Endothelial cell of umbilical vein (primary cell): ENCODE data around the gene NEK6. TPM values are rescaled to one million over a fixed set of nuclear protein-coding genes. Genes with fewer than 3 reads are reported as not detected.

Source experiments
- BruUV-seq: library from RNA; stranded (reverse); fragments of 400-500 nt; replicated peaks from 2 replicates; lab custom pipeline; 2021; lab: Mats Ljungman, UMichigan
- CTCF ChIA-PET: fragments of 300-600, 350-600 bp; sonication (Branson Sonifier 250); formaldehyde crosslinking; loops from one replicate; lab custom pipeline; 2021; ENCODE audit warnings: antibody characterized with exemption, inconsistent platforms; lab: Charles Lee
- POLR2A ChIA-PET: fragments of 300-600, 350-600 bp; sonication (Branson Sonifier 250); formaldehyde crosslinking; loops from one replicate; lab custom pipeline; 2021; ENCODE audit warnings: antibody characterized with exemption, inconsistent platforms; lab: Charles Lee
- DNase-seq: peaks from one replicate; pipeline ENCODE4 v3.0.0-alpha.2; 2011; ENCODE audit warnings: low read depth, low spot score
- FAIRE-seq: peaks from 2 replicates; lab custom pipeline; 2011; peaks lifted over from hg19 to GRCh38; lab: Jason Lieb, UNC
- H2AFZ ChIP-seq: 2 replicates; pipeline ENCODE4 v1.6.0; 2012; ENCODE audit warnings: low read depth, low read length, control low read depth, inconsistent platforms
- H3K27ac ChIP-seq: 2 replicates; pipeline ENCODE4 v1.5.1; 2011; ENCODE audit warnings: low read depth, mild to moderate bottlenecking, control low read depth, low read length, moderate library complexity; ENCODE audit not compliant: insufficient read depth
- H3K27me3 ChIP-seq, 2 experiments: 2 replicates each; pipeline versions ENCODE4 v1.6.0 to v1.6.1; 2011; ENCODE audit warnings: low read length in 2 of 2, mixed read lengths in 1 of 2; ENCODE audit not compliant: control insufficient read depth in 2 of 2, insufficient read depth in 2 of 2
- H3K36me3 ChIP-seq, 2 experiments: 2 replicates in 1 of 2; 3 replicates in 1 of 2; pipeline ENCODE4 v1.5.1; 2011; ENCODE audit warnings: low read length in 2 of 2, mild to moderate bottlenecking in 1 of 2, moderate library complexity in 1 of 2; ENCODE audit not compliant: control insufficient read depth in 2 of 2, insufficient read depth in 2 of 2; ENCODE audit errors: extremely low read depth in 1 of 2
- H3K4me1 ChIP-seq: 3 replicates; pipeline ENCODE4 v1.5.1; 2011; ENCODE audit warnings: mild to moderate bottlenecking, low read length; ENCODE audit not compliant: control insufficient read depth, insufficient read depth; ENCODE audit errors: extremely low read depth
- H3K4me2 ChIP-seq: 2 replicates; pipeline ENCODE4 v1.6.1; 2011; ENCODE audit warnings: low read length, control low read depth, mixed read lengths; ENCODE audit not compliant: insufficient read depth
- H3K4me3 ChIP-seq, 3 experiments: fragments of 200-600 bp in 1 of 3; sonication (generic), shearing (Covaris generic) in 1 of 3; replicated peaks in 1 of 3; 2 replicates each; pipeline ENCODE4 v1.5.1; 2011 to 2016; ENCODE audit warnings: control low read depth in 3 of 3, low read length in 3 of 3, mild to moderate bottlenecking in 2 of 3, inconsistent platforms in 1 of 3, low read depth in 1 of 3, moderate library complexity in 1 of 3; ENCODE audit not compliant: insufficient read depth in 1 of 3
- H3K79me2 ChIP-seq: 2 replicates; pipeline ENCODE4 v1.6.0; 2012; ENCODE audit warnings: low read length, inconsistent platforms; ENCODE audit not compliant: control insufficient read depth, insufficient read depth
- H3K9ac ChIP-seq: replicated peaks from 2 replicates; pipeline ENCODE3; 2011; ENCODE audit warnings: low read length, control low read depth; ENCODE audit not compliant: insufficient read depth; ENCODE audit errors: extremely low read depth
- H3K9me1 ChIP-seq: replicated peaks from 3 replicates; pipeline ENCODE4 v1.6.0; 2011; ENCODE audit warnings: mild to moderate bottlenecking, low read length; ENCODE audit not compliant: control insufficient read depth, insufficient read depth; ENCODE audit errors: extremely low read depth
- H3K9me3 ChIP-seq: replicated peaks from 2 replicates; pipeline ENCODE4 v1.5.1; 2012; ENCODE audit warnings: low read length, inconsistent platforms; ENCODE audit not compliant: control insufficient read depth, insufficient read depth
- H4K20me1 ChIP-seq: replicated peaks from 2 replicates; pipeline ENCODE3; 2011; ENCODE audit warnings: mild to moderate bottlenecking, low read length; ENCODE audit not compliant: control insufficient read depth, insufficient read depth; ENCODE audit errors: extremely low read depth
- CTCF ChIP-seq, 2 donors: IDR thresholded peaks; 1 replicate in 1 of 2; 2 replicates in 1 of 2; pipeline ENCODE4 v1.5.1; 2011; ENCODE audit warnings: low read length in 2 of 2, mild to moderate bottlenecking in 2 of 2, moderate library complexity in 2 of 2, control low read depth in 1 of 2, inconsistent platforms in 1 of 2, low read depth in 1 of 2; ENCODE audit not compliant: insufficient read depth in 1 of 2; ENCODE audit errors: extremely low read depth in 1 of 2
- EZH2 ChIP-seq: IDR thresholded peaks from 2 replicates; pipeline ENCODE4 v1.6.1; 2012; ENCODE audit warnings: borderline replicate concordance, low read depth, mild to moderate bottlenecking, moderate library complexity, low read length, inconsistent platforms; ENCODE audit not compliant: severe bottlenecking
- FOS ChIP-seq: IDR thresholded peaks from 2 replicates; pipeline ENCODE4 v1.6.1; 2011; ENCODE audit warnings: mild to moderate bottlenecking, low read length, moderate library complexity, borderline replicate concordance; ENCODE audit not compliant: insufficient read depth
- GATA2 ChIP-seq: IDR thresholded peaks from 2 replicates; pipeline ENCODE4 v1.7.0; 2011; ENCODE audit warnings: low read depth, mild to moderate bottlenecking, moderate library complexity, mixed read lengths, low read length; ENCODE audit not compliant: insufficient read length, insufficient read depth
- JUN ChIP-seq: IDR thresholded peaks from 2 replicates; pipeline ENCODE4 v1.6.1; 2011; ENCODE audit warnings: borderline replicate concordance, low read depth; ENCODE audit not compliant: insufficient read length, insufficient read depth
- MAX ChIP-seq: IDR thresholded peaks from 2 replicates; pipeline ENCODE4 v1.6.1; 2011; ENCODE audit not compliant: insufficient read depth, insufficient read length
- MYC ChIP-seq: IDR thresholded peaks from one replicate; pipeline ENCODE4 v1.6.1; 2011; ENCODE audit warnings: mild to moderate bottlenecking, low read depth, low read length
- POLR2A ChIP-seq: IDR thresholded peaks from 2 replicates; pipeline ENCODE4 v1.6.1; 2012; ENCODE audit warnings: low read depth, mild to moderate bottlenecking, control low read depth, low read length
- POLR2AphosphoS5 ChIP-seq: IDR thresholded peaks from 2 replicates; pipeline ENCODE4 v1.6.1; 2012; ENCODE audit warnings: low read depth, mild to moderate bottlenecking, control low read depth, low read length, moderate library complexity; ENCODE audit not compliant: insufficient read depth
- dilution Hi-C: fragments of 300-500 bp; cut with MboI; formaldehyde crosslinking; loops from one replicate; pipeline ENCODE4 v1.15.0; 2019; ENCODE audit warnings: low sequenced_read_pairs; ENCODE audit not compliant: extremely low pct_ligation_motif_present
- intact Hi-C: fragments of 100-400 bp; cut with micrococcal nuclease; formaldehyde crosslinking; loops from one replicate; pipeline ENCODE4 v1.10.0; 2022
- polyA plus RNA-seq, 4 experiments: library from polyadenylated mRNA; depleted of rRNA in 3 of 4; stranded (reverse) in 3 of 4; unstranded in 1 of 4; fragments of >200 nt; gene quantifications; 2 replicates each; pipeline versions ENCODE4 v1.2.1 to v1.2.3, GENCODE V29; 2011 to 2012; ENCODE audit warnings: missing spikeins in 1 of 4
- total RNA-seq: library from RNA; stranded (reverse); gene quantifications from 2 replicates; pipeline ENCODE4 v1.2.3, GENCODE V29; 2021

Gene NEK6
- total and polyA plus RNA-seq, 2 donors (not counting 3 experiments of a cell fraction or from before 2014, with no cell fraction given), result 64.3 to 67.1 TPM

- intact Hi-C loops (loop anchor here (5.0 kb wide), 1 partner anchor 149 kb away; no protein-coding TSS in a partner anchor), dilution Hi-C loops (no loop called here)
- no peak overlapping the region for H2AFZ ChIP-seq
- TF ChIP-seq MYC (no peak), JUN (no peak), MAX (no peak), POLR2AphosphoS5 (no peak), EZH2 (no peak), CTCF (IDR thresholded peaks at IDR 0.05; ENCODE audit: extremely low read depth in 1 of 2, insufficient read depth in 1 of 2, low read depth in 1 of 2, low read length in 2 of 2) (no peak), FOS (no peak), POLR2A (no peak), GATA2 (no peak)
- POLR2A ChIA-PET, result no interaction called here
- no peaks in the 10 kb centered on the region for H3K9me1 ChIP-seq
- H3K4me1 ChIP-seq, result peaks cover 74% of the 10 kb centered on the region
- no peaks in the 10 kb centered on the region for H4K20me1 ChIP-seq
- BruUV-seq, result no TSS peak
- no peak overlapping the region for H3K4me2 ChIP-seq
- no peaks in the 10 kb centered on the region for H3K9me3 ChIP-seq
- no peak overlapping the region for H3K4me3 ChIP-seq
- peaks cover 87% of the 10 kb centered on the region for H3K79me2 ChIP-seq
- H3K9ac ChIP-seq, result no peak overlapping the region
- H3K27ac ChIP-seq, result peak overlapping the region; percentile 41
- H3K27me3 ChIP-seq, result no peaks in the 10 kb centered on the region
- FAIRE-seq (no peak), DNase-seq (no peak)
- CTCF ChIA-PET, result no interaction called here
- H3K36me3 ChIP-seq, result no peaks in the 10 kb centered on the region
Observed at GRCh38 chr9:124263213-124263612, 5.5 kb downstream of the NEK6 start.
